ENCODE data around the gene ANKAR. TPM values are rescaled to one million over a fixed set of nuclear protein-coding genes. Genes with fewer than 3 reads are reported as not detected.
"Not testable (repeated sequence)": the region's sequence is repeated elsewhere in the genome, so short reads cannot be mapped to it uniquely, and the experiment has no call there.

The ANKAR gene
- total and polyA plus RNA-seq, 12 donors: 2.4 to 17.2 (median 6.0) TPM

DNA sequence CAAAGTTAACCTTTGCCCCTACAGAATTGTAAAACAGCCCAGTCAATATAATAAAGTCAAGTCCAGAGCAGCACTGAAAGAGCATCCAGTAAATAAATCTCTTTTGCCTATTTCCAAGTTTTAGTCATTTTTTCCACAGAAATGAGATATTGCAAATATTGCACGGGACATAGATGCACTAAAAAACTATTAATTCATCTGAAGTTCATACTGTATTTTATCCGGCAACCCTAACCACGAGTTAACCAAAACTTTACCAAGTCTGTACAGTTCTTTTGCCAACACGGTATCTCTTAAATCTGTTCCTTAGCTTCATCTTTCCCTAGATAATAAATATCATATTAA, 13.7 kb upstream of the ANKAR start:
- no peak overlapping the region for H3K27ac ChIP-seq
- WGBS, 4 donors: 5 to 9% (median 8%) methylated on average over 4 of the region's 4 CpGs
- intact Hi-C loops (cut with DNase I): no loop called here

GRCh38 chr2:189661148-189661956, 13.1 kb upstream of the ANKAR start, which contains the start of gene ASNSD1:
Gene ASNSD1 (plus strand): TSS chr2:189661459. CDS start chr2:189666133, 4,674 bp downstream.
- H3K4me3 ChIP-seq: peak within 1 kb of the TSS; percentile 69 to 90 (median 84)
- whole genome bisulfite sequencing, 4 donors: 0 to 1% (median 1%) methylated on average over 29 to 46 of the region's 46 CpGs
- H3K27ac ChIP-seq: peak within 1 kb of the TSS in 4 of 5 donors; percentile 59 to 92 (median 81)
- TF ChIP-seq POLR2A (IDR thresholded peaks at IDR 0.05) (peak; percentile 65 to 97), CTCF (IDR thresholded peaks at IDR 0.05) (peak; percentile 94 to 100 (median 99))
- H3K9me3 ChIP-seq (replicated peaks in 1 of 3): no peaks in the 10 kb centered on the region
- H3K36me3 ChIP-seq (replicated peaks in 1 of 2): peaks cover 0 to 11% of the 10 kb centered on the region in 2 donors
- peaks cover 0 to 23% of the 10 kb centered on the region in 2 donors for H3K4me1 ChIP-seq (replicated peaks in 1 of 2)
- intact Hi-C loops (cut with DNase I): no loop called here
- DNase-seq: peak; percentile 98 to 99 (median 99)
- H3K27me3 ChIP-seq: no peaks in the 10 kb centered on the region

More for the DNA sequence above, 13.7 kb upstream of the ANKAR start:
- H3K4me3 ChIP-seq: no peak overlapping the region
- no peaks in the 10 kb centered on the region for H3K27me3 ChIP-seq
- H3K36me3 ChIP-seq (replicated peaks in 1 of 2): peaks cover 0 to 6% of the 10 kb centered on the region in 2 donors
- TF ChIP-seq CTCF (IDR thresholded peaks at IDR 0.05) (no peak), POLR2A (IDR thresholded peaks at IDR 0.05) (no peak)
- H3K9me3 ChIP-seq (replicated peaks in 1 of 3): no peaks in the 10 kb centered on the region
- no peak for DNase-seq
- peaks cover 0 to 23% of the 10 kb centered on the region in 2 donors for H3K4me1 ChIP-seq (replicated peaks in 1 of 2)

DNA sequence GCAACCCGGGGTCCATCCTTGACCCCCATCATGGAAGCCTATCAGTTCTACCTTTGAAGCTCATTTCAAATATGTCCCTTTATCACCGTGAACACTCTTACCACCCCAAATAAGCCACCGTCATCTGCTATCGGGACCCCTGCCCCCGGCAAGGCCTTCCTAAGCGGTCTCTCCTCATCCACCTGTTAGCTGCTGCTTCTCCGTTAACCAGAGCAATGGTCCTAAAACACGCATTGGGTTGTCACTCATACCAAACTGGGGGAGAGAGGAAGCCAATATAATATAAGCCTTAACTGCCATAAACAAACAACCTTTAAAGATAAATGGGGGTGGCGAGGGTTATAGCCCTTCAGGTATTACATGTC, 12.5 kb upstream of the ANKAR start:
- WGBS, 4 donors: 6 to 11% (median 8%) methylated on average over 9 of the region's 9 CpGs
- peak overlapping the region; percentile 3 to 90 (median 84) for H3K4me3 ChIP-seq
- intact Hi-C loops (cut with DNase I): no loop called here
- DNase-seq: peak in 1 of 7 donors; percentile 15
- H3K27ac ChIP-seq: peak overlapping the region in 2 of 5 donors; percentile 80 to 82
- no peak for TF ChIP-seq CTCF (IDR thresholded peaks at IDR 0.05)
- TF ChIP-seq POLR2A (IDR thresholded peaks at IDR 0.05): no peak
- H3K36me3 ChIP-seq (replicated peaks in 1 of 2): peaks cover 0 to 16% of the 10 kb centered on the region in 2 donors
- H3K27me3 ChIP-seq: no peaks in the 10 kb centered on the region
- H3K4me1 ChIP-seq (replicated peaks in 1 of 2): peaks cover 0 to 23% of the 10 kb centered on the region in 2 donors
- H3K9me3 ChIP-seq (replicated peaks in 1 of 3): no peaks in the 10 kb centered on the region

DNA sequence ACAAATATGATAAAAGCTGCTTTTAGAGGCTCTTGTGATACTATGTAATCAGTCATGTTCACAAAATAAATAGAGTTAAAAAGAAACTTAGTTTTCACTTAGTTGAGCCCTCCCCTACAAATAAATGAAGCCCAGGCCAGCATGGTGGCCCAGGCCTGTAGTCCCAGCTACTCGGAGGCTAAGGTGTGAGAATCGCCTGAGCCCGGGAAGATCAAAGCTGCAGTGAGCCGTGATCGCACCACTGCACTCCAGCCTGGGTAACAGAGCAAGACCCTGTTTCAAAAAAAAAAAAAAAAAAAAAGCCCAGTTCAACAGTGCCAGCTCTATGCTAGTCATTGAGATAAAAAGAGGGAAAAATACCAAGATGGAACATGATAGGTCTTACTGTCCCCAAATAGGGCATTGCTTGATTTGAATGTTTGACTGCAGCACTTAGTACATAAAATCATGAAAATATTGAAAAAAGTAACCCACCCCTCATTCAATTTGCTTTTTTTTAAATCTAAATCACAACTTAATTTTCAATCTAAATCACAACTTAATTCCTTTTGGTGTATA, 11.7 kb upstream of the ANKAR start:
- no peak overlapping the region for H3K27ac ChIP-seq
- peaks cover 0 to 23% of the 10 kb centered on the region in 2 donors for H3K4me1 ChIP-seq (replicated peaks in 1 of 2)
- H3K27me3 ChIP-seq: no peaks in the 10 kb centered on the region
- DNase-seq: no peak
- H3K9me3 ChIP-seq (replicated peaks in 1 of 3): no peaks in the 10 kb centered on the region
- TF ChIP-seq POLR2A (IDR thresholded peaks at IDR 0.05) (no peak), CTCF (IDR thresholded peaks at IDR 0.05) (no peak)
- peak overlapping the region in 1 of 4 donors; percentile 82 for H3K4me3 ChIP-seq
- H3K36me3 ChIP-seq (replicated peaks in 1 of 2): peaks cover 0 to 25% of the 10 kb centered on the region in 2 donors
- 57 to 83% (median 75%) methylated on average over 5 of the region's 5 CpGs for WGBS, 4 donors
- intact Hi-C loops (cut with DNase I): no loop called here

GRCh38 chr2:189663319-189663718, 11.2 kb upstream of the ANKAR start:
- DNase-seq; intact Hi-C loops (cut with DNase I): not testable (repeated sequence)
- peaks cover 0 to 23% of the 10 kb centered on the region in 2 donors for H3K4me1 ChIP-seq (replicated peaks in 1 of 2)

More at GRCh38 chr2:189663319-189663718, 11.2 kb upstream of the ANKAR start:
- not testable (repeated sequence) for H3K9me3 ChIP-seq (replicated peaks in 1 of 3); H3K27me3 ChIP-seq; H3K4me3 ChIP-seq; H3K27ac ChIP-seq
- H3K36me3 ChIP-seq (replicated peaks in 1 of 2): peaks cover 0 to 30% of the 10 kb centered on the region in 2 donors
- 91 to 98% (median 96%) methylated on average over 12 of the region's 12 CpGs for WGBS, 4 donors
